Endothelial cell of umbilical vein (primary cell): ENCODE results near the gene CTSW. TPM values are rescaled to one million over a fixed set of nuclear protein-coding genes. Genes with fewer than 3 reads are reported as not detected.

Source experiments
- BruUV-seq: library from RNA; stranded (reverse); fragments of 400-500 nt; replicated peaks from 2 replicates; lab custom pipeline; 2021; lab: Mats Ljungman, UMichigan
- CTCF ChIA-PET: fragments of 300-600, 350-600 bp; sonication (Branson Sonifier 250); formaldehyde crosslinking; loops from one replicate; lab custom pipeline; 2021; ENCODE audit warnings: antibody characterized with exemption, inconsistent platforms; lab: Charles Lee
- POLR2A ChIA-PET: fragments of 300-600, 350-600 bp; sonication (Branson Sonifier 250); formaldehyde crosslinking; loops from one replicate; lab custom pipeline; 2021; ENCODE audit warnings: antibody characterized with exemption, inconsistent platforms; lab: Charles Lee
- DNase-seq: peaks from one replicate; pipeline ENCODE4 v3.0.0-alpha.2; 2011; ENCODE audit warnings: low read depth, low spot score
- FAIRE-seq: peaks from 2 replicates; lab custom pipeline; 2011; peaks lifted over from hg19 to GRCh38; lab: Jason Lieb, UNC
- H2AFZ ChIP-seq: 2 replicates; pipeline ENCODE4 v1.6.0; 2012; ENCODE audit warnings: low read depth, low read length, control low read depth, inconsistent platforms
- H3K27ac ChIP-seq: 2 replicates; pipeline ENCODE4 v1.5.1; 2011; ENCODE audit warnings: low read depth, mild to moderate bottlenecking, control low read depth, low read length, moderate library complexity; ENCODE audit not compliant: insufficient read depth
- H3K27me3 ChIP-seq, 2 experiments: 2 replicates each; pipeline versions ENCODE4 v1.6.0 to v1.6.1; 2011; ENCODE audit warnings: low read length in 2 of 2, mixed read lengths in 1 of 2; ENCODE audit not compliant: control insufficient read depth in 2 of 2, insufficient read depth in 2 of 2
- H3K36me3 ChIP-seq, 2 experiments: 2 replicates in 1 of 2; 3 replicates in 1 of 2; pipeline ENCODE4 v1.5.1; 2011; ENCODE audit warnings: low read length in 2 of 2, mild to moderate bottlenecking in 1 of 2, moderate library complexity in 1 of 2; ENCODE audit not compliant: control insufficient read depth in 2 of 2, insufficient read depth in 2 of 2; ENCODE audit errors: extremely low read depth in 1 of 2
- H3K4me1 ChIP-seq: 3 replicates; pipeline ENCODE4 v1.5.1; 2011; ENCODE audit warnings: mild to moderate bottlenecking, low read length; ENCODE audit not compliant: control insufficient read depth, insufficient read depth; ENCODE audit errors: extremely low read depth
- H3K4me2 ChIP-seq: 2 replicates; pipeline ENCODE4 v1.6.1; 2011; ENCODE audit warnings: low read length, control low read depth, mixed read lengths; ENCODE audit not compliant: insufficient read depth
- H3K4me3 ChIP-seq, 3 experiments: fragments of 200-600 bp in 1 of 3; sonication (generic), shearing (Covaris generic) in 1 of 3; replicated peaks in 1 of 3; 2 replicates each; pipeline ENCODE4 v1.5.1; 2011 to 2016; ENCODE audit warnings: control low read depth in 3 of 3, low read length in 3 of 3, mild to moderate bottlenecking in 2 of 3, inconsistent platforms in 1 of 3, low read depth in 1 of 3, moderate library complexity in 1 of 3; ENCODE audit not compliant: insufficient read depth in 1 of 3
- H3K79me2 ChIP-seq: 2 replicates; pipeline ENCODE4 v1.6.0; 2012; ENCODE audit warnings: low read length, inconsistent platforms; ENCODE audit not compliant: control insufficient read depth, insufficient read depth
- H3K9ac ChIP-seq: replicated peaks from 2 replicates; pipeline ENCODE3; 2011; ENCODE audit warnings: low read length, control low read depth; ENCODE audit not compliant: insufficient read depth; ENCODE audit errors: extremely low read depth
- H3K9me1 ChIP-seq: replicated peaks from 3 replicates; pipeline ENCODE4 v1.6.0; 2011; ENCODE audit warnings: mild to moderate bottlenecking, low read length; ENCODE audit not compliant: control insufficient read depth, insufficient read depth; ENCODE audit errors: extremely low read depth
- H3K9me3 ChIP-seq: replicated peaks from 2 replicates; pipeline ENCODE4 v1.5.1; 2012; ENCODE audit warnings: low read length, inconsistent platforms; ENCODE audit not compliant: control insufficient read depth, insufficient read depth
- H4K20me1 ChIP-seq: replicated peaks from 2 replicates; pipeline ENCODE3; 2011; ENCODE audit warnings: mild to moderate bottlenecking, low read length; ENCODE audit not compliant: control insufficient read depth, insufficient read depth; ENCODE audit errors: extremely low read depth
- CTCF ChIP-seq, 2 donors: IDR thresholded peaks; 1 replicate in 1 of 2; 2 replicates in 1 of 2; pipeline ENCODE4 v1.5.1; 2011; ENCODE audit warnings: low read length in 2 of 2, mild to moderate bottlenecking in 2 of 2, moderate library complexity in 2 of 2, control low read depth in 1 of 2, inconsistent platforms in 1 of 2, low read depth in 1 of 2; ENCODE audit not compliant: insufficient read depth in 1 of 2; ENCODE audit errors: extremely low read depth in 1 of 2
- EZH2 ChIP-seq: IDR thresholded peaks from 2 replicates; pipeline ENCODE4 v1.6.1; 2012; ENCODE audit warnings: borderline replicate concordance, low read depth, mild to moderate bottlenecking, moderate library complexity, low read length, inconsistent platforms; ENCODE audit not compliant: severe bottlenecking
- FOS ChIP-seq: IDR thresholded peaks from 2 replicates; pipeline ENCODE4 v1.6.1; 2011; ENCODE audit warnings: mild to moderate bottlenecking, low read length, moderate library complexity, borderline replicate concordance; ENCODE audit not compliant: insufficient read depth
- POLR2A ChIP-seq: IDR thresholded peaks from 2 replicates; pipeline ENCODE4 v1.6.1; 2012; ENCODE audit warnings: low read depth, mild to moderate bottlenecking, control low read depth, low read length
- POLR2AphosphoS5 ChIP-seq: IDR thresholded peaks from 2 replicates; pipeline ENCODE4 v1.6.1; 2012; ENCODE audit warnings: low read depth, mild to moderate bottlenecking, control low read depth, low read length, moderate library complexity; ENCODE audit not compliant: insufficient read depth
- dilution Hi-C: fragments of 300-500 bp; cut with MboI; formaldehyde crosslinking; loops from one replicate; pipeline ENCODE4 v1.15.0; 2019; ENCODE audit warnings: low sequenced_read_pairs; ENCODE audit not compliant: extremely low pct_ligation_motif_present
- intact Hi-C: fragments of 100-400 bp; cut with micrococcal nuclease; formaldehyde crosslinking; loops from one replicate; pipeline ENCODE4 v1.10.0; 2022
- polyA plus RNA-seq, 4 experiments: library from polyadenylated mRNA; depleted of rRNA in 3 of 4; stranded (reverse) in 3 of 4; unstranded in 1 of 4; fragments of >200 nt; gene quantifications; 2 replicates each; pipeline versions ENCODE4 v1.2.1 to v1.2.3, GENCODE V29; 2011 to 2012; ENCODE audit warnings: missing spikeins in 1 of 4
- total RNA-seq: library from RNA; stranded (reverse); gene quantifications from 2 replicates; pipeline ENCODE4 v1.2.3, GENCODE V29; 2021

Gene CTSW
- total and polyA plus RNA-seq, 2 donors (not counting 3 experiments of a cell fraction or from before 2014, with no cell fraction given), result not detected

- ChIA-PET POLR2A (interaction anchor here (1.0 to 1.6 kb wide), 5 partner anchors 10 to 23 kb away, joined by 3 to 10 read pairs (median 6); partner anchors contain the start of gene FOSL1), CTCF (interaction anchor here (0.8 to 4.0 kb wide), 7 partner anchors 10 to 28 kb away, joined by 3 to 39 read pairs (median 4); partner anchors contain the start of genes CCDC85B and FIBP)
- Histone ChIP-seq H3K36me3 (no peaks in the 10 kb centered on the region), H3K4me3 (no peak overlapping the region), H3K4me2 (no peak overlapping the region), H3K9ac (peak overlapping the region; percentile 10), H3K4me1 (peaks cover 46% of the 10 kb centered on the region), H3K9me1 (no peaks in the 10 kb centered on the region), H2AFZ (peak overlapping the region; percentile 5), H3K79me2 (peaks cover 6% of the 10 kb centered on the region), H3K9me3 (no peaks in the 10 kb centered on the region), H3K27me3 (no peaks in the 10 kb centered on the region), H4K20me1 (no peaks in the 10 kb centered on the region), H3K27ac (peak overlapping the region; percentile 74)
- BruUV-seq, result TSS peak; percentile 8
- FAIRE-seq, result peak; percentile 88
- DNase-seq, result peak; percentile 58
- TF ChIP-seq POLR2A (no peak), EZH2 (no peak), FOS (peak; percentile 18), POLR2AphosphoS5 (peak; percentile 74), CTCF (IDR thresholded peaks at IDR 0.05; ENCODE audit: extremely low read depth in 1 of 2, insufficient read depth in 1 of 2, low read depth in 1 of 2, low read length in 2 of 2) (peak in 1 of 2 donors; percentile 17)
- intact Hi-C loops, result no loop called here
- dilution Hi-C loops, result no loop called here
Measured at GRCh38 chr11:65911682-65912568, 32.3 kb downstream of the CTSW start.
